Non-pigmented ciliary epithelial cell (primary cell): Measurements from ENCODE around the gene CCDC85B.
"Not testable (repeated sequence)": the region's sequence is repeated elsewhere in the genome, so short reads cannot be mapped to it uniquely, and the experiment has no call there.

Experiments used
- DNase-seq: peaks from one replicate; pipeline ENCODE4 v3.0.0-alpha.2; 2010; ENCODE audit warnings: low read depth

Gene CCDC85B

GRCh38 chr11:65890324-65891218, at the start of gene CCDC85B:
CCDC85B (plus strand) TSS chr11:65890673; CDS start chr11:65890784, 111 bp downstream.
- DNase-seq, result no peak

- no peak for DNase-seq
Measured at GRCh38 chr11:65842144-65842543, 48.3 kb upstream of the CCDC85B start.

GRCh38 chr11:65843811-65844210, 46.7 kb upstream of the CCDC85B start:
- no peak for DNase-seq

GRCh38 chr11:65844231-65844872, 46.1 kb upstream of the CCDC85B start:
- no peak for DNase-seq

- DNase-seq, result no peak
Measured at GRCh38 chr11:65847746-65848145, 42.7 kb upstream of the CCDC85B start.

GRCh38 chr11:65848693-65849092, 41.8 kb upstream of the CCDC85B start:
- DNase-seq, result not testable (repeated sequence)

GRCh38 chr11:65849366-65849765, 41.1 kb upstream of the CCDC85B start:
- DNase-seq, result no peak

- DNase-seq, result no peak
Measured at GRCh38 chr11:65849771-65850216, 40.7 kb upstream of the CCDC85B start.

- no peak for DNase-seq
Measured at GRCh38 chr11:65850217-65851082, 40.0 kb upstream of the CCDC85B start.

GRCh38 chr11:65851083-65851579, 39.3 kb upstream of the CCDC85B start:
- DNase-seq, result no peak

- DNase-seq, result no peak
Measured at GRCh38 chr11:65851811-65852507, 38.5 kb upstream of the CCDC85B start.

- no peak for DNase-seq
Measured at GRCh38 chr11:65852508-65853245, 37.8 kb upstream of the CCDC85B start.

- DNase-seq, result no peak
Measured at GRCh38 chr11:65853246-65853979, 37.1 kb upstream of the CCDC85B start.

- DNase-seq, result no peak
Measured at GRCh38 chr11:65854161-65854592, 36.3 kb upstream of the CCDC85B start.

GRCh38 chr11:65854852-65855837, 35.3 kb upstream of the CCDC85B start:
- no peak for DNase-seq

- DNase-seq, result no peak
Measured at GRCh38 chr11:65855927-65856363, 34.5 kb upstream of the CCDC85B start.

GRCh38 chr11:65856689-65857499, 33.6 kb upstream of the CCDC85B start:
- DNase-seq, result no peak

- DNase-seq, result no peak
Measured at GRCh38 chr11:65857500-65857852, 33.0 kb upstream of the CCDC85B start.
